ENCODE measurements around the gene NHS.

The NHS gene

DNA sequence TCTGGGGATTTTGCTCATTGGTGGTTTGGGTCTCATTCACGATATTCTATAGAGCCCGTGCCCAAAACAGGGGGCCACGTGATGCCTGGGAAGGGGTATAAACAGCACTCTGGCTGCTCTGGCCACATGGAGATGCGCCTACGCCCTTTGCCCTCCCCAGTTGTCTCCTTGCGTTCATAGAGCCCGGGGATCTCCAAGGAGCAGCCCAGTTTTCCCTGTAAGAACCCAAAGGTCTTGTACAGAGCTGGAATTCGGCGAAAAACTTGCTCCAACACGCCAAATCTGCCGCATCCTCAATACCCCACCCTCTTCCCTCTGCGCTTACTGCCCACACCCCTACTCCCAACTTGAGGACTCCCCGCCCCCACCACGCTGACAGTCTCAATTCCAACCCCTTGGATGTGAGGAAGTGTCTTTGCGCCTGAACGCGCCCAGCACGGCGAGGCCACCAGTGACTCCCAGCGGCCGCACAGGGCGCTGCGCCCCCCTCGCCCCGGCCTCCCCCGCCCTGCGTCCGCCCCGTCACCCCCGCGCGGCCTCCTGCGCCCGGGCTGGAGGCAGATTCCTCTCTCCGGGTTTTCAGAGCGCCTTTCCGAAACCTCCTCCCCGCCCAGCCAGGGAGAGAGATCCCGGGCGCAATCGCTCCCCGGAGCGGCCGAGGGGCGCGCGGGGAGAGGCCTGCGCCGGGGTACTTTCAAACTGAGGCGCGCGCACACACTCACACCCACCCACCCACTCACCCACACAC lies at the start of gene NHS:
Gene NHS, plus strand, starts transcription at position 582 of the 748 bp plus-strand sequence. CDS start 558 bp downstream, outside the sequence.
- no peak for DNase-seq (ENCODE audit: low read depth)

DNA sequence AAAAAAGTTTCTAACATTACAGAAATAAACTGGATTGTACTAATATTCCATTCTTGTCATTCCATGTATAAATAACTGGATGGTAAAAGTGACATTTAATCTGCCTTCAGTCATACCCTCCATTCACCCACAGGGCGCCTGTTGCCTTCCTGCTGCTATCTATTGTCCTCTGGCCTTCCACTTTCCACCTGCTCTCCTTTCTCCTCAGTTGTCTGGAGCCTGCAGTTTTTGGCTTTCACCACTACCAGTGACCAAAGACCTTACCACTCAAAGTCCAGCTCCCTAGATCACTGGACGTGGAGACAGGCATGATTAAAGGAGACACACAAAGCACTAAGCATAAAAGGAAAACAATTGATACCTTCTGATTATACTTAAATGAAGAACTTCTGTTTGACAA lies 46.2 kb upstream of the NHS start:
- DNase-seq (ENCODE audit: low read depth) = no peak

DNA sequence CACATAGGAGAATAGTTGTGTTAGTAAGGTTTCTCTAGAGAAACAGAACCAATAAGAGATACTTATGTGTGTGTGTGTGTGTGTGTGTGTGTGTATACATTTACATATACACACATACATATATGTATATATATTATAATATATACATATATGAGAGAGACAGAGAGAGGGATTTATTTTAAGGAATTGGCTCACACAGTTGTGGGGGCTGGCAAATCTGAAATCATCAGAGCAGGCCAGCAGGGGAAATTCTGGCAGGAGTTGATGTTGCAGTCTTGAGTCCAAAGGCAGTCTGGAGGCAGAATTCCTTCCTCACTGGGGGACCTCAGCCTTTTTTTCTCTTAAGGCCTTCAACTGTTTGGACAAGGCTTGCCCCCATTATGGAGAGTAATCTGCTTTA lies 38.6 kb upstream of the NHS start:
- DNase-seq (ENCODE audit: low read depth) = no peak

DNA sequence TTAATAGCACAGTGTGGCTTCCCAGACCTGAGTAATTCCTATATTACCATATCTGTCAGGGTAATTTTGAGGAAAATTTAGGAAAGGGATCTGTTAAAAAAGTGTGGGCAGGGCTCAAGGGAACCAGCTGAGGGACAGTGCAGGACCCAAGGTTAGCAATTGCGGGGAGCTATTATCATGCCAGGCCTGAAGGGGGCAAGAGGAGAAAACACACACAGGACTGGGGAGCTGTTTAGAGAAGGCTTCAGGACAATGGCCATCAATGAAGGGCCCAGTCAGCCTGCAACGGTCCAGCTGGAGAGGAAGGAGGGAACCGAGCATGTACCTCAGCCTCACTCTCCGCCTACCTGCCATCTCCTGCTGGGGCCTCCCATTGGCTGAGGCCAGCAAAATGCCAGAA lies 19.0 kb upstream of the NHS start:
- no peak for DNase-seq (ENCODE audit: low read depth)

DNA sequence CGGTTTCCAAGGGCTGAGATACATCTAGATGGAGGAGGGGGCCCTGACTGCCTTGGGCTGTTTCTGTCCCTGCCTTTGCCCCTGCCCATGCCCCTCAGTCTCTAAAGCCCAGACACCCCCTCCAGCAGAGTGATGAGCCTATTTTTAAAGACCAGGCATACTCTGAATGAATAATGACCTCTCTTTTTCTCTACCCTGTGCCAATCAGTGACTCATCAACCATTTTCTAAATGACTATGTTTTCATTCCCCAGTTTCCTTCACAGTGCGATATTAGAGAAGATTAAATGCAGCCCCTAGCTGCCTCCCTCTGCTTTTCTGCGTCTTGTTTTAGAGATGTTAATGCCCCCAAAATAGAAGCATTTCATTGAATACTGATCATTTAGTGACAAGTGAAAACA lies 15.5 kb upstream of the NHS start:
- no peak for DNase-seq (ENCODE audit: low read depth)

DNA sequence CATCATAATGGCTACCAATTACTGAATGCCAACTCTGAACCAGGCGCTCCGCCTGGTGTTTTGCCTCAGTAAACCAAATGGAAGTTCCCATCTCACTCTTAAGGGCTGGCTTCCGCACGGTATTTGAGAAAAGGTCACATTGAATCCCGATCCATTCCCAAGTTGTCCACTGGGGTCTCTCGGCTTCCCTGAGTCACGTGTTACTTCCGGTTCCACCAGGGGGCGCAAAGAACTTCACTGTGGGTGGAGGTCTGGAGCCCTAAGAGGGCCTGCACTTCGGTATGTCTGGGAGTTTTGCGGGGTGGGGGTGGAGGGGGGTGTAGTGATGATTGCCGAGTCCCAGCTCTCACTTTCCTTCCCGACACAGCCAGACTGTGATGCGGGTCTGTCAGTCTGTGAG lies 13.4 kb upstream of the NHS start:
- DNase-seq (ENCODE audit: low read depth) = no peak

DNA sequence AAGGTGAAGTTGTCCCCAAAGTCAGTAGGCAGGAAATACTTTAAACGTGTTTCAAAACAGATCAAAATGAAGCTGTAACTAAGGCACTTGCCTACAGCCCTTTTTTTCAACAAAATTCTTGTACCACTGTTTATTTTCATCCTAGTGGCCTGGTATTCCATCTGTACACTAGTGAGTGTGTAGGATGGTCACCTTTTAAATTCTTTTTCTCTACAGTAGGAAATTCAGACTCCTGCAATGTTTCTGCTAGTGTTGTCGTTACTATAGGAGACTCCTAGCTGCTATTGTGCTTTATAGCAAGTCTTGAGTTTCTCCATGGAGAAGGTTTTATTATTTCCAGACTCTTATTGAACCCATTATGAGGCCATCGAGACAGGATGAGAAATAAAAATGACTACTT lies 7.0 kb upstream of the NHS start:
- no peak for DNase-seq (ENCODE audit: low read depth)

DNA sequence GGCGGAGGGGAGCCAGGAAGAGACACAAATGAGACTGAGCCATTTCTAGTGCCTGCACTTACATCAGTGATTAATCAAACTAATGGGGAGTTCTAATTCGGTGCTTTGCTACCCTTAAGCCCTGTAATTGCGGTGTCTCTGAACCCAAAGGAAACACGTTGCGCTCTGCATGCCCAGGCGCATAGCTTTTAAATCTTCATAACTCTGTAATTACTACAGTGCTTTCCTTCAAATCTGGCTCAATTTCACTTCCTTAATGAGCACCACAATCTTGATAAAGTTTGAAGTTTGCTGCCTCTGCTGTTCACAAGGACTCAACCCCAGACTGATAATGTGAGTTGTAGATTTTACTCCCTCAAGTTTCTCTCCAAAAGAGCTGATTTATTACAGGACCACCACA lies 5.7 kb upstream of the NHS start:
- DNase-seq (ENCODE audit: low read depth) = no peak

DNA sequence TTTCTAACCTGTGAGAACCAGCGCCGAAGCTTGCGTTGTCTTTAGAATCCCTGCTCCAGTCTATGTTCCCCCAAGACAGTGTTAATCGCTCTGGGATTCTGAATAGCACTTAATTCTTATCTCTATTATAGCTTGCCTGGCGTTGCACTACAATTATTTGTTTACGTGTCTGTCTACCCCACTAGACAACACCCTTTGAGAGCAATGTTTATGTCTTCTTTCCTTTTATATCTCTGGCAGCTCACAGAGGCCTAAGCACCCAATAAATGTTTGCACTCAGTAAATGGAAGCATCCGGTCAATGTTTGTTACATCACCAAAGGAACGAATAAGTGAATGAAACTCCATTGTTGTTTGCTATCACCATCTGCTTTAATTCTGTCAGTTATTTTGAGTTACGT lies 4.8 kb upstream of the NHS start:
- DNase-seq (ENCODE audit: low read depth) = no peak

DNA sequence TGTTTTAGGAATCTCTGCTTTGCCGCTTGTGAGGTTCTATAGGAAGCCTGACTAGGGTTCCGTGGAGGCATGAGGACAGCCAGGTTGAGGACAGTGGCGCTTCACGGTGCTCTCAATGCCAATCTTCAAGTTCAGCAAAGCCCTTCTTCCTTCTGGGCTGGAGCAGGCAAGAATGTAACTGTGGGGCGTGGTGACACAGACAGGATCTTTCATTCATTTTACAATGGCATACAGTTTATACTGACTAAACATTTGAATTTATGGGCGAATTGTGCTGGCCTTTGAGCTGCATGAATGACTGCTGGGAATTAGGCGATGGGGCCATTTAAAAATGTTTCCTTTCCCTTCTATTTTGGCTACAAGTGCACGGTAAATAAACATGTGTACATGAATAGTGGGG lies 2.9 kb upstream of the NHS start:
- DNase-seq (ENCODE audit: low read depth) = no peak

DNA sequence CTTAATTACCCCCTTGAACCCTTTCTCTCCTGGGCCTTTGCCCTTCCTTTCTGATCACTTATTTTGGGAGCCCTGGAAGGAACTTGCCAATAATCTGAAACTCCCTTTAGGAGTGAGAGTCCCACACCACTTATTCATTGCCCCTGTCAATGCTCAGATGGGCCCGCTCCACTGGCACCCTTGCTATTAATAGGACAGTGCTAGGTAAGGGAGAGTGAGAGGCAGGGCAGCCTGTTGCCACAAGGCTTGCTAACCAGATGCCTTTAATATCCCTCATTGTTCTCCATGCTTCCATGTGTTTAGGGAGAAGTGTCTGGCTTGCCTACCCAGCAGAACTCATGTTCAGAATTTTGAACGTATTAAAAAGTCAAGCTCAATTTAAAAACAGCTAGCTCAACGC lies 1.7 kb upstream of the NHS start:
- no peak for DNase-seq (ENCODE audit: low read depth)

DNA sequence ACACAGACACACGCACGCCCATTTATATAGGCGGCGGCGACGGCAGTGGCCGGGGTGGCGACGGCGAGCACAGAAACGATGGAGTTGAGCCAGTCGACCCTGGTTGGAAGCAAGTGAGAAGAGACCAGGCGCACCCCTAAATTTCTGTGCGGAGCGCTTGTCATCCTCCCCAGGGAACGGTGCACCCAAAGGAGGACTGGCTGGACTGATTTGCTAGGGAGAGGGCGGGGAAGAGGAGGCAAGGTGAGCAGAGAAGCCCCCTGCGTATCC lies 302 bp downstream of the NHS start:
- DNase-seq (ENCODE audit: low read depth) = no peak

DNA sequence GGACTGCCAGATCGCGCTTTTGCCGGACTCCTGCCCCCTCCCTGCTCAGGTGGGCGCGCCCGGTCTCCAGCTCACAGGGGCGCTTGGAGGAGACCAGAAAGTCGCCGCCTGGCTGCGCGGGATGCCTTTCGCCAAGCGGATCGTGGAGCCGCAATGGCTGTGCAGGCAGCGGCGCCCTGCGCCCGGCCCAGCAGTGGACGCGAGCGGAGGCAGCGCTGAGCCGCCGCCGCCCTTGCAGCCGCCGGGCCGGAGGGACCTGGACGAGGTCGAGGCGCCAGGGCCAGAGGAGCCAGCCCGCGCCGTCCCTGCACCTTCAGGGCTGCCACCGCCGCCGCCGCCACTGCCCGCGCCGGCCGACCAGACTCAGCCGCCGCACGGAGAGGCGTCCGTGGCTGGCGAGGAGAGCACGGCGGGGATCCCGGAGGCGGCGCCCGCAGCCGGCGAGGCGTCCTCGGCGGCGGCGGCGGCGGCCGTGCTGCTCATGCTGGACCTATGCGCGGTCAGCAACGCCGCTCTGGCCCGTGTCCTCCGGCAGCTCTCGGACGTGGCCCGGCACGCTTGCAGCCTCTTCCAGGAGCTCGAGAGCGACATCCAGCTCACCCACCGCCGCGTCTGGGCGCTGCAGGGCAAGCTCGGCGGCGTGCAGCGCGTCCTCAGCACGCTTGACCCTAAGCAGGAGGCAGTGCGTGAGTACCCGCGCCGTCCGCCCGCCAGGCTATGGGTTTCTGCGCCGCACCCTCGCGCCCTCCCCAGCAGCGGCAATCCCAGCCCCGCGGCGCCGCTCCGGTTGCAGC lies 834 bp downstream of the NHS start:
- DNase-seq (ENCODE audit: low read depth) = no peak

DNA sequence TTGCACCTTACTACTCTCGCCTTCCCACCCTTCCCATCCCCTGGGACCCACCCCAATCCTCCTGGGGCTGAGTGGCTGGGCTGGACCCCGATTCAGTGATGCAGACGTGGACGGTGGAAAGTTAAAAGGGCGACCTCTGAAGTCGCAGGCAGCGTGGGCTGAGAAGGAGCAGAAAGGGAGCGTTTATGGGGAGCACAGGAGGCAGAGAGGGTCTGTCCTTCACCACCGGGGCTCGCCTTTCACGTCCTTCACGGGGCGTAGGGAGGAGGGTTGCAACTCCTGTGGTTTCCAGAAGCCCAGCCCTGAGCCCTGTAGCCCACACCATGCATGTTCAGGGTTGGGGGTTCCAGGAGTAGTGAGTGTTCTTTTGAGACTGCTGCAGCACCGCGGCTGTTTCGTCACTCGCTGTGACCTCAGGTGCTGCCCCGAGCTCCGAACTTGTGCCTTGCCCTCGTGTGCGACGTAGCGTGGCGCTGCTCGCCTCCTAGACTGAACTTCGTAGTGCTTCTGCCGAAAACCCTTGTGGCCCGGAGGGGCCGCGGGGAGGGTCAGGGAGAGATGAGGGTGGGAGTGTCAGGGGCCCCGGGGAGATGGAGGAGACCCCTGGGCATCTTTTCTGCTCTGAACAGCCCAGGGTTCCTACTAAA lies 1.6 kb downstream of the NHS start:
- DNase-seq (ENCODE audit: low read depth) = no peak

DNA sequence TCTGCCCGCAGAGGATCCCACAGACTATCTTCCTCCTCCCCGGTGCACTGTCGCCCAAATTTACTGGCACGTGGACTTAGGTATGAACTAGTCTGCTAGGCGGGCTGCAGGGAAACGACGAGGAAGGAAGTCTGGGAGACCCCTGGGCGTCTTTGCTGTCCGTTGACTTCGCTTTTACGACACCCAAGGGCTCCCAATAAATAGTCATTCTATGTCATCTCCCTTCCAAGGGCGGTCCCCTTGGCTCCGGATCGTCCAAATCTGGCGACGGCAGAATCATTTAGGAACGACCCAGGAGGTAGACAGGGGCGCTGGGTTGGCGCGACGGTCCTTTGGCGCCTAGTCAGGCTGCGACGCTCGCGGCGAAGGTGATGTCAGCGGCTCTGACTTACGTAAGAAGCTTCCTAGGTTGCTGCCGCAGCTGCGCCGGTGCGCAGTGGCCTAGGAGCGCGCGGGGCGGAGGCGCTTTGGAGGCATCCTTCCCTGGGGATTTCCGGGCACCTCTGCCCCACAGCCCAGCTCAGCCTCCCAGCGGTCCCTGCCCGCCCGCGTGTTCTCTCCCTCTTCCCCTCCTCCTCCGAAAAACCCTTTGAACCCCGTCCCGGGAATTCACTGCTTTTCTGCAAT lies 2.2 kb downstream of the NHS start:
- no peak for DNase-seq (ENCODE audit: low read depth)

DNA sequence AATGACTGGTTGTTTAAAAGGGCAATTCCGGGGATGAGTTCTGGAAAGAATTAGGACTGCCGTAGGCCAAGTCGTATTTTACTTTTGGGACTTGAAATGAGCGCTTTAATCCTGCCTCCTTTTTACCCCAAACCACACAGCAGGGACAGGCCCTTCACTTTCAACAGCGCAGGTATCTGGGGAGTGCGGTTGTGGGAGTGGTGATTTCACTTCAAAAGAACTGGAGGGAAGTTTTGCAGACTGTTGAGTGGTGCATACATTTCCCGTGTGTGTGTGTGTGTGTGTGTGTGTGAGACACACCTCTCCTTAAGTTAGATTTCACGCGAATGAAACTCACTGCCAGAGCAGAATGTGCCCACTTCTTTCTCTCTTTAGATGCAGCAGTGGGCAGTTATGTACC lies 2.8 kb downstream of the NHS start:
- no peak for DNase-seq (ENCODE audit: low read depth)

DNA sequence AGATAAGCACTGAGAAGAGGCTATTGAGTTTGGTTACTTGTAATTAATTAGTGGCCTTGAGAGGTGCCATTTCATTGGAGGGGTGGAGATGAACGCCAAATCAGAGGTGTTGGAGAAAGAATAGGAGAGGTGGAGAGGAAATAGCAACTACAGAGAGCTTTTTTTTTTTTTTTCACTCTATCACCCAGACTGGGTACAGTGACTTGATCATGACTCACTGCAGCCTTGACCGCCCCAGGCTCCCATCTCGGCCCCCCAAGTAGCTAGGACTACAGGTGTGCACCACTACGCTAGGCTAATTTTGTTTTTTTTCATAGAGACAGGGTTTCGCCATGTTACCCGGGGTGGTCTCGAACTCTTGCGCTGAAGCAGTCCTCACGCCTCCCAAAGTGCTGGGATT lies 5.2 kb downstream of the NHS start:
- DNase-seq (ENCODE audit: low read depth) = no peak

DNA sequence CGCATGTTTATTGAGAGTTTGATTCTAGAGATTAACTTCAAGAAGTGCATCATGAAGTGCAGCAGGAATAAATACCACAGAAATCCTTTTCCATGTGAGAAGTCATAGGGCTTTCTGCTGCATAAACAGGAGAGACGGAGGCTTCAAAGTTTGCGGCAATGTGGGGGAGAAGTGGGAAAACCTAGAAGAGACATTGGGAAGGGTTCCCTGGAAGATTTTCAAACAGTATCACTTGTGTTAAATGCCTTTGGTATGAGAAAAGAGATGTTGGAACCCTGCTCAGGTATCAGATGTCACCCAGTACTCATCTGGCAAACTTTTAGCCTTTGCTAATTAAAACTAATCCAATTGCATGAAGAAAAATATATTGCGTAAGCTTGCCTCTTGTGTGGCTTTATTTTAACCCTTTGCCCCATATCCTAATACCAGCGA lies 15.4 kb downstream of the NHS start:
- no peak for DNase-seq (ENCODE audit: low read depth)

DNA sequence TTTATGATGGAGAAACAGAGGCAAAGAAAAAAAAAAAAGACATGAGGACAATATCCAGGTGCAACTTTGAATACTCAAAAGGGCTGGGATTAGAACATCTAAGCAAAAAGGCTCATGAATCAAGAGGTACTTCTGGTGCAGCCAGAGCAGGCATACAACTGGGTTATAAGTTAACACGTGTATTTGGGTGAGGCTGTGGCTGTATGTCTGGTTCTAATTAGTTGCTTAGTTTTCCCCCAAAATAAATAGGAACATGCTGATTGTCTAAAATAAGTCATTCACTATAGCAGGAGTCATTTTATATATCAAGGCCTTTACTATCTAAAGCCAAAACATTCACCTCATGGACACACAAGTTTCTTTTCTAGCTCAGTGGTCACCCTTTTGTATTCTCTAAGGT lies 20.2 kb downstream of the NHS start:
- no peak for DNase-seq (ENCODE audit: low read depth)

DNA sequence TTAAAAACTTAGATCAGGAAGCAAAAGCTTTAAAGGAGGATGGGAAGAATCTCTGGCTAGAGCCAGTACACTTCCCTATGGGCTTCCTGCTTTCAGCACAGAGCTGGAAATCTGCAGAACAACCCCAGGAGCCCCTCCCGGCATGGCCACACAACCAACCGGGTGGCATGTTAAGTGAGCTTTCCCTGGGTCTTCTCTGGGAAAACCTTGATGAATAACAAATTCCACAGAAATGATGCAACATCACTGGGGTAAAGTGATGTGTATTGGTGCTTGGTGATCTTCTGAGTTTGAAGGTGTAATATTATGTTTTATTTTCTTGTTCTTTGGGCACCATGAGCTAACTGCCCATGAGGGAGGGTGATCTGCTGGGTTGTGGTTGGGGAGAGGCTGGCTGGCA lies 22.1 kb downstream of the NHS start:
- DNase-seq (ENCODE audit: low read depth) = no peak

DNA sequence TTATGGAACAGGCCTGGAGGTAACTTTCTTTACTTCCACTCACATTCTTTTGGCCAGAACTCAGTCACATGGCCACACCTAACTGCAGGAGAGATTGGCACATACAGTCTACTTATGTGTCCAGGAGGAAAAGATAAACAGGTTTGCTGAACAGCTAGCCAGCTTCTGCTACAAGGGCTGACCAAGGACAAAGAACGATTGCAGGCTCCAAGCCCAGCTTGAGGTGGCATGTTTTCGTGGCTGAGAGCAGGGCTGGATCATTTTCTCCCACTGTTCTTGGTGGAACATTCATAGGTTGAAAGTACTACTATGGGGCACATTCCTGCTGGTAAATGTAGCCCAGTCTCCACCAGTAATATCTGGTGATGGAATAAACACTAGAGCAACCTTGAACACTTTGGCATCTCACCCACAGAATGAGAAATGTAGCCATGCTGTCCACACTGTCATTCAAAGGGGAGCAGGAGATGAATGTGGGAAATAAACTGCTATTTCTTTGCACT lies 28.2 kb downstream of the NHS start:
- DNase-seq (ENCODE audit: low read depth) = no peak

DNA sequence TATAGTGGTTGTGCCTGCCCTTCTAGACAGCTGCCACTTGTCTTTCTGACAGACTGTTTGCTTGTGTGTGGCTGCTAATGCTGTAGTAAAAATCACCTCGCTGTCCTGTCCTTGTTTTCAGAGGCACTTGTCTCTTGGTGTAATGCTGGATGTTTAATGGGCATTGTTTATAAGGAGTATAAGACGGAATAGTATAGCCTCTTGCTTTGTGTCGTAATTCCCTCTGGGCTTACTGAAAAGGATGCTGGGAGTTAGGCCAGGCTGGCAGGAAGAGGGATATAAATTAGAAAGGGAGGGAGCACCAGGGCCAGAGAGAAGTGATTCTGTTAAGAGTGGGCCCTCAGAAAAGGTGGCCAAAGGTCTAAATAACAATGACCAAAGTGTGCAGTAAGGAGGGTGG lies 29.0 kb downstream of the NHS start:
- DNase-seq (ENCODE audit: low read depth) = no peak
